OCI-LY7 (cell line): Measurements from ENCODE around the gene VEGFA.

Experiments
- CTCF ChIP-seq: fragments of 200-600 bp; sonication (generic); conservative IDR thresholded peaks from 2 replicates; pipeline ENCODE4 v1.5.1; 2014; ENCODE audit warnings: mild to moderate bottlenecking, antibody characterized with exemption, low read length, moderate library complexity, mixed read lengths
- EZH2phosphoT487 ChIP-seq: fragments of 200-600 bp; sonication (generic); IDR thresholded peaks from 2 replicates; pipeline ENCODE4 v1.6.1; 2018; ENCODE audit warnings: low read depth, borderline replicate concordance, mild to moderate bottlenecking, mixed run types, antibody characterized with exemption, low read length, moderate library complexity, mixed read lengths

- no peak for TF ChIP-seq CTCF
- no peak for TF ChIP-seq EZH2phosphoT487
Observed at GRCh38 chr6:43831191-43831590, 61.2 kb downstream of the VEGFA start.
